ENCODE measurements around the gene MAMDC2. TPM values are rescaled to one million over a fixed set of nuclear protein-coding genes. Genes with fewer than 3 reads are reported as not detected.

The MAMDC2 gene
- total and polyA plus RNA-seq, 2 donors from 2014 or later, result 1.5 to 7.1 TPM

GRCh38 chr9:70106571-70106970 lies 62.9 kb downstream of the MAMDC2 start:
- no peak for FAIRE-seq
- Histone ChIP-seq H3K4me1 (ENCODE audit: control insufficient read depth in 2 of 3, insufficient read depth in 2 of 3, low read depth in 1 of 3, low read length in 3 of 3) (no peaks in the 10 kb centered on the region), H3K9ac (ENCODE audit: low read length in 3 of 3) (no peak overlapping the region), H3K4me3 (ENCODE audit: low read length in 3 of 3) (no peak overlapping the region), H3K36me3 (ENCODE audit: control insufficient read depth in 2 of 3, insufficient read depth in 3 of 3, low read length in 3 of 3) (no peaks in the 10 kb centered on the region), H3K27me3 (ENCODE audit: control insufficient read depth, insufficient read depth, low read length) (no peaks in the 10 kb centered on the region), H3K9me3 (ENCODE audit: control insufficient read depth in 2 of 3, insufficient read depth in 1 of 3, low read length in 3 of 3) (no peaks in the 10 kb centered on the region), H3K27ac (ENCODE audit: low read depth in 2 of 2, low read length in 2 of 2) (no peak overlapping the region)
- no peak for TF ChIP-seq CTCF (IDR thresholded peaks at IDR 0.05; ENCODE audit: borderline replicate concordance, extremely low read depth, insufficient read depth)
- no peak for DNase-seq
- intact Hi-C loops (cut with DNase I), result no loop called here

GRCh38 chr9:70107558-70107957 lies 63.9 kb downstream of the MAMDC2 start:
- no peak for TF ChIP-seq CTCF (IDR thresholded peaks at IDR 0.05; ENCODE audit: borderline replicate concordance, extremely low read depth, insufficient read depth)
- intact Hi-C loops (cut with DNase I), result no loop called here
- no peak overlapping the region for H3K4me3 ChIP-seq (ENCODE audit: low read length in 3 of 3)
- no peak overlapping the region for H3K27ac ChIP-seq (ENCODE audit: low read depth in 2 of 2, low read length in 2 of 2)
- no peaks in the 10 kb centered on the region for H3K4me1 ChIP-seq (ENCODE audit: control insufficient read depth in 2 of 3, insufficient read depth in 2 of 3, low read depth in 1 of 3, low read length in 3 of 3)
- FAIRE-seq (no peak), DNase-seq (no peak)
- no peaks in the 10 kb centered on the region for H3K27me3 ChIP-seq (ENCODE audit: control insufficient read depth, insufficient read depth, low read length)
- no peaks in the 10 kb centered on the region for H3K36me3 ChIP-seq (ENCODE audit: control insufficient read depth in 2 of 3, insufficient read depth in 3 of 3, low read length in 3 of 3)
- H3K9me3 ChIP-seq (ENCODE audit: control insufficient read depth in 2 of 3, insufficient read depth in 1 of 3, low read length in 3 of 3), result no peaks in the 10 kb centered on the region
- no peak overlapping the region for H3K9ac ChIP-seq (ENCODE audit: low read length in 3 of 3)

- Histone ChIP-seq H3K36me3 (ENCODE audit: control insufficient read depth in 2 of 3, insufficient read depth in 3 of 3, low read length in 3 of 3) (no peaks in the 10 kb centered on the region), H3K9me3 (ENCODE audit: control insufficient read depth in 2 of 3, insufficient read depth in 1 of 3, low read length in 3 of 3) (no peaks in the 10 kb centered on the region), H3K27ac (ENCODE audit: low read depth in 2 of 2, low read length in 2 of 2) (no peak overlapping the region), H3K4me3 (ENCODE audit: low read length in 3 of 3) (no peak overlapping the region), H3K9ac (ENCODE audit: low read length in 3 of 3) (no peak overlapping the region), H3K27me3 (ENCODE audit: control insufficient read depth, insufficient read depth, low read length) (no peaks in the 10 kb centered on the region), H3K4me1 (ENCODE audit: control insufficient read depth in 2 of 3, insufficient read depth in 2 of 3, low read depth in 1 of 3, low read length in 3 of 3) (no peaks in the 10 kb centered on the region)
- intact Hi-C loops (cut with DNase I), result no loop called here
- FAIRE-seq, result no peak
- no peak for TF ChIP-seq CTCF (IDR thresholded peaks at IDR 0.05; ENCODE audit: borderline replicate concordance, extremely low read depth, insufficient read depth)
- no peak for DNase-seq
Observed at GRCh38 chr9:70108181-70108580, 64.5 kb downstream of the MAMDC2 start.
